Trophoblast cell (in vitro differentiated cells and primary cell): Measurements from ENCODE around the gene HSPA2.

Source experiments
- DNase-seq, 2 donors: peaks; one replicate each; pipeline ENCODE4 v3.0.0-alpha.2; 2016
- H2AFZ ChIP-seq: 2 replicates; pipeline ENCODE4 v1.6.1; 2013; ENCODE audit warnings: low read length, moderate library complexity, mild to moderate bottlenecking; ENCODE audit not compliant: insufficient read depth, poor library complexity
- H2AK5ac ChIP-seq: 2 replicates; pipeline ENCODE4 v1.6.1; 2013; ENCODE audit warnings: mild to moderate bottlenecking, low read length
- H2BK120ac ChIP-seq: 2 replicates; pipeline ENCODE4 v1.6.1; 2013; ENCODE audit warnings: low read length, mild to moderate bottlenecking, moderate library complexity; ENCODE audit not compliant: insufficient read depth, poor library complexity
- H2BK12ac ChIP-seq: 2 replicates; pipeline ENCODE4 v1.6.1; 2013; ENCODE audit warnings: mild to moderate bottlenecking, low read length, moderate library complexity
- H2BK5ac ChIP-seq: 2 replicates; pipeline ENCODE4 v1.6.1; 2013; ENCODE audit warnings: low read length, low read depth, moderate library complexity, mild to moderate bottlenecking; ENCODE audit not compliant: poor library complexity
- H3K14ac ChIP-seq: 2 replicates; pipeline ENCODE4 v1.6.1; 2013; ENCODE audit warnings: mild to moderate bottlenecking, low read length
- H3K18ac ChIP-seq: 2 replicates; pipeline ENCODE4 v1.6.1; 2013; ENCODE audit warnings: mild to moderate bottlenecking, low read length
- H3K23ac ChIP-seq: 2 replicates; pipeline ENCODE4 v1.6.1; 2013; ENCODE audit warnings: low read length
- H3K27ac ChIP-seq: 2 replicates; pipeline ENCODE4 v1.5.1; 2013; ENCODE audit warnings: low read depth, mild to moderate bottlenecking, inconsistent platforms, low read length, moderate library complexity
- H3K27me3 ChIP-seq: 2 replicates; pipeline ENCODE4 v1.6.1; 2013; ENCODE audit warnings: inconsistent platforms, mild to moderate bottlenecking, low read length, moderate library complexity; ENCODE audit not compliant: insufficient read depth
- H3K36me3 ChIP-seq, 2 experiments: 1 replicate in 1 of 2; 2 replicates in 1 of 2; pipeline ENCODE4 v1.6.1; 2013; ENCODE audit warnings: low read length in 2 of 2, mild to moderate bottlenecking in 2 of 2, moderate library complexity in 1 of 2; ENCODE audit not compliant: insufficient read depth in 2 of 2, control insufficient read depth in 1 of 2
- H3K4ac ChIP-seq: 2 replicates; pipeline ENCODE4 v1.6.1; 2013; ENCODE audit warnings: low read depth, mild to moderate bottlenecking, low read length, moderate library complexity
- H3K4me1 ChIP-seq, 2 experiments: 1 replicate in 1 of 2; 2 replicates in 1 of 2; pipeline ENCODE4 v1.6.1; 2013; ENCODE audit warnings: low read length in 2 of 2, mild to moderate bottlenecking in 2 of 2, moderate library complexity in 1 of 2; ENCODE audit not compliant: insufficient read depth in 2 of 2, control insufficient read depth in 1 of 2
- H3K4me2 ChIP-seq: 2 replicates; pipeline ENCODE4 v1.6.1; 2013; ENCODE audit warnings: inconsistent platforms, mild to moderate bottlenecking, low read length, moderate library complexity
- H3K4me3 ChIP-seq: 2 replicates; pipeline ENCODE4 v1.5.1; 2013; ENCODE audit warnings: mild to moderate bottlenecking, low read depth, low read length, inconsistent platforms
- H3K79me1 ChIP-seq: one replicate; pipeline ENCODE4 v1.6.1; 2013; ENCODE audit warnings: low read length
- H3K79me2 ChIP-seq: 2 replicates; pipeline ENCODE4 v1.6.1; 2013; ENCODE audit warnings: low read length, mild to moderate bottlenecking; ENCODE audit not compliant: control insufficient read depth, insufficient read depth, poor library complexity
- H3K9ac ChIP-seq: 2 replicates; pipeline ENCODE4 v1.6.1; 2013; ENCODE audit warnings: mild to moderate bottlenecking, low read length
- H3K9me3 ChIP-seq: 2 replicates; pipeline ENCODE4 v1.6.1; 2013; ENCODE audit warnings: low read depth, mild to moderate bottlenecking, control low read depth, inconsistent platforms, low read length; ENCODE audit not compliant: insufficient read depth
- H4K12ac ChIP-seq: 2 replicates; pipeline ENCODE4 v1.6.1; 2013; ENCODE audit warnings: low read depth, mild to moderate bottlenecking, low read length, moderate library complexity
- H4K8ac ChIP-seq: 2 replicates; pipeline ENCODE4 v1.6.1; 2013; ENCODE audit warnings: low read depth, mild to moderate bottlenecking, low read length, moderate library complexity
- H4K91ac ChIP-seq: one replicate; pipeline ENCODE4 v1.6.1; 2013; ENCODE audit warnings: low read depth, mild to moderate bottlenecking, low read length, moderate library complexity
- WGBS: extraction: QIAGEN DNeasy Blood & Tissue Kit; methylation state at CpG from one replicate; pipeline ENCODE4 v1.1.7; 2013; ENCODE audit warnings: missing lambda C conversion rate; ENCODE audit not compliant: insufficient read length, insufficient coverage; ENCODE audit errors: extremely low coverage; 5-methylcytosine and 5-hydroxymethylcytosine counted together

The HSPA2 gene

GRCh38 chr14:64509036-64509435, 31.5 kb upstream of the HSPA2 start:
- Histone ChIP-seq H4K8ac (peak overlapping the region; percentile 29), H3K79me1 (peaks cover 18% of the 10 kb centered on the region), H4K91ac (no peak overlapping the region), H2BK120ac (peak overlapping the region; percentile 46), H3K23ac (no peak overlapping the region), H2BK12ac (no peak overlapping the region), H3K27me3 (no peaks in the 10 kb centered on the region), H4K12ac (no peak overlapping the region), H3K4me3 (no peak overlapping the region), H3K18ac (peak overlapping the region; percentile 57), H3K27ac (peak overlapping the region; percentile 10), H3K14ac (peak overlapping the region; percentile 25), H3K79me2 (peaks cover 32% of the 10 kb centered on the region), H3K36me3 (peaks cover 0 to 4% of the 10 kb centered on the region in 2 experiments), H2AK5ac (peak overlapping the region; percentile 23), H3K9ac (no peak overlapping the region), H2BK5ac (no peak overlapping the region), H3K4me1 (peaks cover 6 to 9% of the 10 kb centered on the region in 2 experiments), H2AFZ (no peak overlapping the region), H3K4me2 (peak overlapping the region; percentile 20), H3K4ac (peak overlapping the region; percentile 74), H3K9me3 (no peaks in the 10 kb centered on the region)
- peak; percentile 15 to 59 for DNase-seq
- WGBS: no CpG with 5 or more reads among the region's 8 CpGs

- H2AFZ ChIP-seq: no peak overlapping the region
- H3K14ac ChIP-seq: no peak overlapping the region
- H3K79me1 ChIP-seq: peaks cover 2% of the 10 kb centered on the region
- no peak overlapping the region for H3K18ac ChIP-seq
- H3K27ac ChIP-seq: no peak overlapping the region
- peaks cover 0 to 4% of the 10 kb centered on the region in 2 experiments for H3K36me3 ChIP-seq
- no peaks in the 10 kb centered on the region for H3K27me3 ChIP-seq
- H4K8ac ChIP-seq: no peak overlapping the region
- no peak overlapping the region for H3K9ac ChIP-seq
- H3K4me1 ChIP-seq: peaks cover 6 to 9% of the 10 kb centered on the region in 2 experiments
- WGBS: no CpG with 5 or more reads among the region's 4 CpGs
- no peak overlapping the region for H2BK12ac ChIP-seq
- H3K4me3 ChIP-seq: no peak overlapping the region
- no peak overlapping the region for H3K4me2 ChIP-seq
- H3K79me2 ChIP-seq: peaks cover 20% of the 10 kb centered on the region
- H3K23ac ChIP-seq: no peak overlapping the region
- peak; percentile 63 to 89 for DNase-seq
- no peak overlapping the region for H2BK5ac ChIP-seq
- H2BK120ac ChIP-seq: no peak overlapping the region
- H3K9me3 ChIP-seq: no peaks in the 10 kb centered on the region
- H4K12ac ChIP-seq: no peak overlapping the region
- H4K91ac ChIP-seq: no peak overlapping the region
- H2AK5ac ChIP-seq: no peak overlapping the region
- peak overlapping the region; percentile 98 for H3K4ac ChIP-seq
Observed at GRCh38 chr14:64510825-64511671, 29.5 kb upstream of the HSPA2 start.

GRCh38 chr14:64513271-64513670, 27.3 kb upstream of the HSPA2 start:
- Histone ChIP-seq H3K14ac (no peak overlapping the region), H3K4me1 (peaks cover 4 to 5% of the 10 kb centered on the region in 2 experiments), H2AK5ac (no peak overlapping the region), H4K91ac (no peak overlapping the region), H3K79me1 (peaks cover 2% of the 10 kb centered on the region), H3K27ac (no peak overlapping the region), H3K9ac (no peak overlapping the region), H3K36me3 (peaks cover 0 to 4% of the 10 kb centered on the region in 2 experiments), H3K18ac (no peak overlapping the region), H3K4ac (no peak overlapping the region), H3K4me2 (no peak overlapping the region), H3K4me3 (no peak overlapping the region), H2AFZ (no peak overlapping the region), H3K23ac (no peak overlapping the region), H4K12ac (no peak overlapping the region), H3K27me3 (no peaks in the 10 kb centered on the region), H2BK5ac (no peak overlapping the region), H3K79me2 (peaks cover 21% of the 10 kb centered on the region), H2BK12ac (no peak overlapping the region), H2BK120ac (no peak overlapping the region), H3K9me3 (no peaks in the 10 kb centered on the region), H4K8ac (no peak overlapping the region)
- DNase-seq: no peak
- WGBS: 100% methylated on average over 1 of the region's 2 CpGs

- DNase-seq: no peak
- Histone ChIP-seq H3K18ac (no peak overlapping the region), H3K23ac (no peak overlapping the region), H3K27ac (no peak overlapping the region), H3K14ac (no peak overlapping the region), H2BK120ac (no peak overlapping the region), H3K4ac (no peak overlapping the region), H3K4me2 (no peak overlapping the region), H3K9ac (no peak overlapping the region), H3K79me1 (no peaks in the 10 kb centered on the region), H3K27me3 (no peaks in the 10 kb centered on the region), H2BK12ac (no peak overlapping the region), H3K36me3 (peaks cover 2 to 4% of the 10 kb centered on the region in 2 experiments), H3K79me2 (peaks cover 18% of the 10 kb centered on the region), H3K9me3 (no peaks in the 10 kb centered on the region), H4K91ac (no peak overlapping the region), H4K12ac (no peak overlapping the region), H2AFZ (no peak overlapping the region), H3K4me1 (no peaks in the 10 kb centered on the region), H2BK5ac (no peak overlapping the region), H2AK5ac (no peak overlapping the region), H4K8ac (no peak overlapping the region), H3K4me3 (no peak overlapping the region)
- WGBS: no CpG with 5 or more reads among the region's 1 CpG
Observed at GRCh38 chr14:64515053-64515452, 25.5 kb upstream of the HSPA2 start.
